GM19193 (cell line): ENCODE data around the gene PKLR.

Experiments
- POLR2A ChIP-seq: IDR thresholded peaks from 4 replicates; pipeline ENCODE4 v1.6.1; 2011; ENCODE audit not compliant: insufficient read depth, insufficient read length; ENCODE audit errors: extremely low read depth

The PKLR gene

GRCh38 chr1:155277902-155278688 is 23.1 kb downstream of the PKLR start:
- no peak for TF ChIP-seq POLR2A

- TF ChIP-seq POLR2A = no peak
Measured at GRCh38 chr1:155277070-155277901, 24.0 kb downstream of the PKLR start, which contains the start of gene HCN3. Gene HCN3, plus strand, starts transcription at chr1:155277463. Its CDS starts 128 bp downstream, at chr1:155277591.

GRCh38 chr1:155273343-155274245 is 27.6 kb downstream of the PKLR start, which contains the start of gene CLK2:
Gene CLK2, minus strand, starts transcription at chr1:155273504. Its CDS starts 2,527 bp downstream, at chr1:155270977.
- peak; percentile 92 for TF ChIP-seq POLR2A

GRCh38 chr1:155272466-155273342 is 28.5 kb downstream of the PKLR start:
- TF ChIP-seq POLR2A = no peak

GRCh38 chr1:155269381-155269780 is 31.9 kb downstream of the PKLR start:
- no peak for TF ChIP-seq POLR2A

GRCh38 chr1:155268630-155269029 is 32.6 kb downstream of the PKLR start:
- no peak for TF ChIP-seq POLR2A

- no peak for TF ChIP-seq POLR2A
Measured at GRCh38 chr1:155267373-155267772, 33.9 kb downstream of the PKLR start.

GRCh38 chr1:155266553-155266952 is 34.7 kb downstream of the PKLR start:
- no peak for TF ChIP-seq POLR2A

GRCh38 chr1:155263067-155263466 is 38.2 kb downstream of the PKLR start:
- no peak for TF ChIP-seq POLR2A

- peak; percentile 88 for TF ChIP-seq POLR2A
Measured at GRCh38 chr1:155261852-155262673, 39.2 kb downstream of the PKLR start, which contains the start of gene SCAMP3. Gene SCAMP3, minus strand, starts transcription at chr1:155262360. Its CDS starts 209 bp downstream, at chr1:155262151.

- no peak for TF ChIP-seq POLR2A
Measured at GRCh38 chr1:155261493-155261851, 39.8 kb downstream of the PKLR start.

GRCh38 chr1:155260276-155260675 is 41.0 kb downstream of the PKLR start:
- TF ChIP-seq POLR2A = no peak
